ENCODE data around the gene BTBD2.

GRCh38 chr19:1959928-1960589, 55.5 kb downstream of the BTBD2 start:
- TF ChIP-seq REST (IDR thresholded peaks at IDR 0.05; ENCODE audit: insufficient read depth in 1 of 2, low read depth in 2 of 2, low read length in 2 of 2), result no peak
- no peak for TF ChIP-seq FOXP2 (optimal IDR thresholded peaks at IDR 0.05; ENCODE audit: borderline replicate concordance, extremely low read depth, extremely low read length, insufficient read depth)
- no peak for TF ChIP-seq POLR2AphosphoS5 (IDR thresholded peaks at IDR 0.05; ENCODE audit: low read depth, low read length)

Data from PFSK-1 (cell line).